HepG2 (cell line): ENCODE measurements around the gene FBXO4. TPM values are rescaled to one million over a fixed set of nuclear protein-coding genes. Genes with fewer than 3 reads are reported as not detected.

Experiments
- ESRRA ChIP-seq: sonication (generic); formaldehyde crosslinking; IDR thresholded peaks from 2 replicates; pipeline ENCODE4 v1.5.1; 2020; ENCODE audit warnings: mild to moderate bottlenecking, low read depth, missing genetic modification reagents
- NR3C1 ChIP-seq: sonication (generic); formaldehyde crosslinking; IDR thresholded peaks from 2 replicates; pipeline ENCODE4 v1.4.0; 2020; ENCODE audit warnings: missing genetic modification reagents
- ZNF121 ChIP-seq: sonication (generic); formaldehyde crosslinking; IDR thresholded peaks from 2 replicates; pipeline ENCODE4 v1.5.0; 2020; ENCODE audit warnings: mild to moderate bottlenecking, missing genetic modification reagents
- ZNF33B ChIP-seq: sonication (generic); formaldehyde crosslinking; IDR thresholded peaks from 2 replicates; pipeline ENCODE4 v1.5.1; 2020; ENCODE audit warnings: mild to moderate bottlenecking, missing genetic modification reagents
- ZNF879 ChIP-seq: sonication (generic); formaldehyde crosslinking; IDR thresholded peaks from 2 replicates; pipeline ENCODE4 v1.8.1; 2023; ENCODE audit warnings: missing genetic modification reagents
- polyA plus RNA-seq, 8 experiments: library from polyadenylated mRNA; depleted of rRNA in 3 of 8; stranded (reverse) in 7 of 8; unstranded in 1 of 8; fragments of >200 nt; fragmentation: Illumina TruSeq in 4 of 8; extraction: Trizol in 4 of 8; gene quantifications; 2 replicates each; pipeline versions ENCODE4 v1.2.1 to v1.2.3, GENCODE V29; 2011 to 2016; ENCODE audit warnings: low read depth in 4 of 8, missing spikeins in 1 of 8, mixed read lengths in 1 of 8; ENCODE audit not compliant: insufficient read depth in 1 of 8
- total RNA-seq, 5 experiments: library from RNA; depleted of rRNA; stranded (reverse); fragments of >200 nt; fragmentation: Illumina TruSeq; extraction: Trizol; gene quantifications; 2 replicates each; pipeline ENCODE4 v1.2.3, GENCODE V29; 2016; ENCODE audit warnings: low read depth in 1 of 5
- TF ChIP-seq, protein P1 (sequence below): sonication (generic); formaldehyde crosslinking; conservative IDR thresholded peaks from 2 replicates; pipeline ENCODE4 v1.8.0; 2022; ENCODE audit warnings: mild to moderate bottlenecking, moderate library complexity, missing genetic modification reagents
- TF ChIP-seq, protein P2 (sequence below): sonication (generic); formaldehyde crosslinking; IDR thresholded peaks from 2 replicates; pipeline ENCODE4 v1.4.0; 2020; ENCODE audit warnings: missing genetic modification reagents
- TF ChIP-seq, protein P3 (sequence below): sonication (generic); formaldehyde crosslinking; IDR thresholded peaks from 2 replicates; pipeline ENCODE4 v1.8.1; 2023; ENCODE audit warnings: mild to moderate bottlenecking, moderate library complexity, missing genetic modification reagents
- TF ChIP-seq, protein P4 (sequence below): sonication (generic); formaldehyde crosslinking; IDR thresholded peaks from 2 replicates; pipeline ENCODE4 v1.4.0; 2020; ENCODE audit warnings: missing genetic modification reagents, borderline replicate concordance
- TF ChIP-seq, protein P5 (sequence below): sonication (generic); formaldehyde crosslinking; IDR thresholded peaks from 2 replicates; pipeline ENCODE4 v1.9.0; 2022; ENCODE audit warnings: missing genetic modification reagents, mild to moderate bottlenecking, borderline replicate concordance
- TF ChIP-seq, protein P6 (sequence below): sonication (generic); formaldehyde crosslinking; IDR thresholded peaks from 2 replicates; pipeline ENCODE4 v1.5.1; 2020; ENCODE audit warnings: missing genetic modification reagents, mild to moderate bottlenecking, borderline replicate concordance
- TF ChIP-seq, protein P7 (sequence below): sonication (generic); formaldehyde crosslinking; IDR thresholded peaks from 2 replicates; pipeline ENCODE4 v1.5.0; 2020; ENCODE audit warnings: missing genetic modification reagents

FBXO4 gene
- total and polyA plus RNA-seq, 2 of the 13 experiments (the other 11 are each of a cell fraction or from before 2014, with no cell fraction given): 5.2 to 16.4 TPM

DNA sequence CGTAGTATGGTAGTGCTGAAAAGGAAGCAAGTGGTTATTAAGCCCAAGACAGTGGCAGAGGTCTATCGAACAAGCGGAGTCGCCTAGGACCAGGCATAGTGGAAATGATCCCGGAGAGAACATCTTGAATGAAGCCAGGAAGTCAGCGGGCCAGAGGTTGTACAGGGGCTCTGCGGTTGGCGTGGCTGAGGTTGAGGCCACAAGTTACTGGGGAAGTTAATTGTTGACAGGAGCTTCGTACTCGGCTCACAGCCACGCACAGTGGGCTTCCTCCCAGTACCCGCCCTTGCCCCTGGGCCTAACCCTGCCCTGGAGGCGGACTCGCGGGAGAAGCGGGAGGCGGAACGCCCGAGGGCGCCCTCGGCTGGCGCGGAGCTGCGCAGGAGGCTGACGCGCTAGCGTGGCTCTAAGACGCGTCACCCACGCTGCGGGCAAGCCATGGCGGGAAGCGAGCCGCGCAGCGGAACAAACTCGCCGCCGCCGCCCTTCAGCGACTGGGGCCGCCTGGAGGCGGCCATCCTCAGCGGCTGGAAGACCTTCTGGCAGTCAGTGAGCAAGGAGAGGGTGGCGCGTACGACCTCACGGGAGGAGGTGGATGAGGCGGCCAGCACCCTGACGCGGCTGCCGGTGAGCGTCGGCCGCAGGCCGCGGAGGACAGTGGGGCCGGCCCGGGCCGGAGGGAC is at the start of gene FBXO4 (continued):
- TF ChIP-seq, protein P1, sequence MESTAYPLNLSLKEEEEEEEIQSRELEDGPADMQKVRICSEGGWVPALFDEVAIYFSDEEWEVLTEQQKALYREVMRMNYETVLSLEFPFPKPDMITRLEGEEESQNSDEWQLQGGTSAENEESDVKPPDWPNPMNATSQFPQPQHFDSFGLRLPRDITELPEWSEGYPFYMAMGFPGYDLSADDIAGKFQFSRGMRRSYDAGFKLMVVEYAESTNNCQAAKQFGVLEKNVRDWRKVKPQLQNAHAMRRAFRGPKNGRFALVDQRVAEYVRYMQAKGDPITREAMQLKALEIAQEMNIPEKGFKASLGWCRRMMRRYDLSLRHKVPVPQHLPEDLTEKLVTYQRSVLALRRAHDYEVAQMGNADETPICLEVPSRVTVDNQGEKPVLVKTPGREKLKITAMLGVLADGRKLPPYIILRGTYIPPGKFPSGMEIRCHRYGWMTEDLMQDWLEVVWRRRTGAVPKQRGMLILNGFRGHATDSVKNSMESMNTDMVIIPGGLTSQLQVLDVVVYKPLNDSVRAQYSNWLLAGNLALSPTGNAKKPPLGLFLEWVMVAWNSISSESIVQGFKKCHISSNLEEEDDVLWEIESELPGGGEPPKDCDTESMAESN: peak; percentile 64; the same call in 1 of the 2 replicates
- TF ChIP-seq ZNF879 (CRISPR knock-in tag) (peak; percentile 57; the same call in 1 of the 2 replicates), ESRRA (peak; percentile 63), ZNF121 (CRISPR knock-in tag) (peak; percentile 49; the same call in 1 of the 2 replicates), ZNF33B (peak; percentile 89), NR3C1 (CRISPR knock-in tag) (no peak)
- TF ChIP-seq, protein P2, sequence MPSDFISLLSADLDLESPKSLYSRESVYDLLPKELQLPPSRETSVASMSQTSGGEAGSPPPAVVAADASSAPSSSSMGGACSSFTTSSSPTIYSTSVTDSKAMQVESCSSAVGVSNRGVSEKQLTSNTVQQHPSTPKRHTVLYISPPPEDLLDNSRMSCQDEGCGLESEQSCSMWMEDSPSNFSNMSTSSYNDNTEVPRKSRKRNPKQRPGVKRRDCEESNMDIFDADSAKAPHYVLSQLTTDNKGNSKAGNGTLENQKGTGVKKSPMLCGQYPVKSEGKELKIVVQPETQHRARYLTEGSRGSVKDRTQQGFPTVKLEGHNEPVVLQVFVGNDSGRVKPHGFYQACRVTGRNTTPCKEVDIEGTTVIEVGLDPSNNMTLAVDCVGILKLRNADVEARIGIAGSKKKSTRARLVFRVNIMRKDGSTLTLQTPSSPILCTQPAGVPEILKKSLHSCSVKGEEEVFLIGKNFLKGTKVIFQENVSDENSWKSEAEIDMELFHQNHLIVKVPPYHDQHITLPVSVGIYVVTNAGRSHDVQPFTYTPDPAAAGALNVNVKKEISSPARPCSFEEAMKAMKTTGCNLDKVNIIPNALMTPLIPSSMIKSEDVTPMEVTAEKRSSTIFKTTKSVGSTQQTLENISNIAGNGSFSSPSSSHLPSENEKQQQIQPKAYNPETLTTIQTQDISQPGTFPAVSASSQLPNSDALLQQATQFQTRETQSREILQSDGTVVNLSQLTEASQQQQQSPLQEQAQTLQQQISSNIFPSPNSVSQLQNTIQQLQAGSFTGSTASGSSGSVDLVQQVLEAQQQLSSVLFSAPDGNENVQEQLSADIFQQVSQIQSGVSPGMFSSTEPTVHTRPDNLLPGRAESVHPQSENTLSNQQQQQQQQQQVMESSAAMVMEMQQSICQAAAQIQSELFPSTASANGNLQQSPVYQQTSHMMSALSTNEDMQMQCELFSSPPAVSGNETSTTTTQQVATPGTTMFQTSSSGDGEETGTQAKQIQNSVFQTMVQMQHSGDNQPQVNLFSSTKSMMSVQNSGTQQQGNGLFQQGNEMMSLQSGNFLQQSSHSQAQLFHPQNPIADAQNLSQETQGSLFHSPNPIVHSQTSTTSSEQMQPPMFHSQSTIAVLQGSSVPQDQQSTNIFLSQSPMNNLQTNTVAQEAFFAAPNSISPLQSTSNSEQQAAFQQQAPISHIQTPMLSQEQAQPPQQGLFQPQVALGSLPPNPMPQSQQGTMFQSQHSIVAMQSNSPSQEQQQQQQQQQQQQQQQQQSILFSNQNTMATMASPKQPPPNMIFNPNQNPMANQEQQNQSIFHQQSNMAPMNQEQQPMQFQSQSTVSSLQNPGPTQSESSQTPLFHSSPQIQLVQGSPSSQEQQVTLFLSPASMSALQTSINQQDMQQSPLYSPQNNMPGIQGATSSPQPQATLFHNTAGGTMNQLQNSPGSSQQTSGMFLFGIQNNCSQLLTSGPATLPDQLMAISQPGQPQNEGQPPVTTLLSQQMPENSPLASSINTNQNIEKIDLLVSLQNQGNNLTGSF: peak; percentile 87; the same call in 1 of the 2 replicates
- TF ChIP-seq, protein P3, sequence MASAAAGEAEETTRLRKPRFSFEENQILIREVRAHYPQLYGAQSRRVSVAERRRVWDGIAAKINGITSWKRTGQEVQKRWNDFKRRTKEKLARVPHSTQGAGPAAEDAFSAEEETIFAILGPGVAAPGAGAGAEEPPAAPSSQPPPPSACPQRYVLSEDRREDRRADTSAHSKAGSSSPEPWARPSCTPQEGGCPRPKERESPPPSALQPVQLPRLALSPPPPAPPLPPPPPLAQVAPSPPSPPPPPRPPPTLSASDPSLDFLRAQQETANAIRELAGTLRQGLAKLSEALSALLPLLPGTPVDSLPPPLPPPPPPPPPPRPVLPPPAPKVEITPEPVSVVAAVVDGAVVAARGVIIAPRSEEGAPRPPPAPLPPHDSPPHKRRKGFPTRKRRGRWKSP (CRISPR knock-in tag): peak; percentile 70; the same call in 1 of the 2 replicates
- TF ChIP-seq, protein P4, sequence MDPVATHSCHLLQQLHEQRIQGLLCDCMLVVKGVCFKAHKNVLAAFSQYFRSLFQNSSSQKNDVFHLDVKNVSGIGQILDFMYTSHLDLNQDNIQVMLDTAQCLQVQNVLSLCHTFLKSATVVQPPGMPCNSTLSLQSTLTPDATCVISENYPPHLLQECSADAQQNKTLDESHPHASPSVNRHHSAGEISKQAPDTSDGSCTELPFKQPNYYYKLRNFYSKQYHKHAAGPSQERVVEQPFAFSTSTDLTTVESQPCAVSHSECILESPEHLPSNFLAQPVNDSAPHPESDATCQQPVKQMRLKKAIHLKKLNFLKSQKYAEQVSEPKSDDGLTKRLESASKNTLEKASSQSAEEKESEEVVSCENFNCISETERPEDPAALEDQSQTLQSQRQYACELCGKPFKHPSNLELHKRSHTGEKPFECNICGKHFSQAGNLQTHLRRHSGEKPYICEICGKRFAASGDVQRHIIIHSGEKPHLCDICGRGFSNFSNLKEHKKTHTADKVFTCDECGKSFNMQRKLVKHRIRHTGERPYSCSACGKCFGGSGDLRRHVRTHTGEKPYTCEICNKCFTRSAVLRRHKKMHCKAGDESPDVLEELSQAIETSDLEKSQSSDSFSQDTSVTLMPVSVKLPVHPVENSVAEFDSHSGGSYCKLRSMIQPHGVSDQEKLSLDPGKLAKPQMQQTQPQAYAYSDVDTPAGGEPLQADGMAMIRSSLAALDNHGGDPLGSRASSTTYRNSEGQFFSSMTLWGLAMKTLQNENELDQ: no peak
- TF ChIP-seq, protein P5, sequence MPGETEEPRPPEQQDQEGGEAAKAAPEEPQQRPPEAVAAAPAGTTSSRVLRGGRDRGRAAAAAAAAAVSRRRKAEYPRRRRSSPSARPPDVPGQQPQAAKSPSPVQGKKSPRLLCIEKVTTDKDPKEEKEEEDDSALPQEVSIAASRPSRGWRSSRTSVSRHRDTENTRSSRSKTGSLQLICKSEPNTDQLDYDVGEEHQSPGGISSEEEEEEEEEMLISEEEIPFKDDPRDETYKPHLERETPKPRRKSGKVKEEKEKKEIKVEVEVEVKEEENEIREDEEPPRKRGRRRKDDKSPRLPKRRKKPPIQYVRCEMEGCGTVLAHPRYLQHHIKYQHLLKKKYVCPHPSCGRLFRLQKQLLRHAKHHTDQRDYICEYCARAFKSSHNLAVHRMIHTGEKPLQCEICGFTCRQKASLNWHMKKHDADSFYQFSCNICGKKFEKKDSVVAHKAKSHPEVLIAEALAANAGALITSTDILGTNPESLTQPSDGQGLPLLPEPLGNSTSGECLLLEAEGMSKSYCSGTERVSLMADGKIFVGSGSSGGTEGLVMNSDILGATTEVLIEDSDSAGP (CRISPR knock-in tag): peak; percentile 91
- TF ChIP-seq, protein P6, sequence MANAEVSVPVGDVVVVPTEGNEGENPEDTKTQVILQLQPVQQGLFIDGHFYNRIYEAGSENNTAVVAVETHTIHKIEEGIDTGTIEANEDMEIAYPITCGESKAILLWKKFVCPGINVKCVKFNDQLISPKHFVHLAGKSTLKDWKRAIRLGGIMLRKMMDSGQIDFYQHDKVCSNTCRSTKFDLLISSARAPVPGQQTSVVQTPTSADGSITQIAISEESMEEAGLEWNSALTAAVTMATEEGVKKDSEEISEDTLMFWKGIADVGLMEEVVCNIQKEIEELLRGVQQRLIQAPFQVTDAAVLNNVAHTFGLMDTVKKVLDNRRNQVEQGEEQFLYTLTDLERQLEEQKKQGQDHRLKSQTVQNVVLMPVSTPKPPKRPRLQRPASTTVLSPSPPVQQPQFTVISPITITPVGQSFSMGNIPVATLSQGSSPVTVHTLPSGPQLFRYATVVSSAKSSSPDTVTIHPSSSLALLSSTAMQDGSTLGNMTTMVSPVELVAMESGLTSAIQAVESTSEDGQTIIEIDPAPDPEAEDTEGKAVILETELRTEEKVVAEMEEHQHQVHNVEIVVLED (CRISPR knock-in tag): peak; percentile 91
- TF ChIP-seq, protein P7, sequence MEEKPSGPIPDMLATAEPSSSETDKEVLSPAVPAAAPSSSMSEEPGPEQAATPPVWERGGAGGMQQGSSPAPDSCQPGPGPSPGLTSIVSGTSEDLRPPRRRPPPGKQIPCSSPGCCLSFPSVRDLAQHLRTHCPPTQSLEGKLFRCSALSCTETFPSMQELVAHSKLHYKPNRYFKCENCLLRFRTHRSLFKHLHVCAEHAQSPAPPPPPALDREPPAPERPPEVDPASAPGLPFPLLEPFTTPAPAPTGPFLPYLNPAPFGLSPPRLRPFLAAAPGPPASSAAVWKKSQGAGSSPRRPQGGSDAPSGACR (CRISPR knock-in tag): peak; percentile 80; the same call in 1 of the 2 replicates
